CD1c-positive myeloid dendritic cell (primary cell): ENCODE results near the gene USP28.
"Not testable (repeated sequence)": the region's sequence is repeated elsewhere in the genome, so short reads cannot be mapped to it uniquely, and the experiment has no call there.

ENCODE experiments used
- DNase-seq: peaks from one replicate; pipeline ENCODE4 v3.0.0-alpha.2; 2016; ENCODE audit errors: extremely low spot score

USP28 gene

DNA sequence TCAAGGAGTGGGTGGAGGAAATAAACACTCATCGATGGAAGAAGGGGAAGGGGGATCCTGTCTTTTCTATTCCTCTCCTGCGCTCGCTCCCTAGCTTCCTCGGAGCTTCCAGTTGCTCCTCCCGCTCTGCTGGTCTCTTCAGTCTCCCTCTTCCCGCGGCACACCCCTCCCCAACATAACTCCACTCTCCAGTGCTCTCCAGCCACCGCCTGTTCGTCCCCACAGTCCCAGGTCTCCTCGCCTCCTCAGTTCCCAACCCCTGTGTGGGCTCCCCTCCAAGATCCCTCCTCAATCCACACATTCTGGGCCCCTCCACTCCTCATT is 102.3 kb downstream of the USP28 start:
- peak; percentile 14 for DNase-seq

GRCh38 chr11:113771964-113772363 is 103.4 kb downstream of the USP28 start:
- no peak for DNase-seq

DNA sequence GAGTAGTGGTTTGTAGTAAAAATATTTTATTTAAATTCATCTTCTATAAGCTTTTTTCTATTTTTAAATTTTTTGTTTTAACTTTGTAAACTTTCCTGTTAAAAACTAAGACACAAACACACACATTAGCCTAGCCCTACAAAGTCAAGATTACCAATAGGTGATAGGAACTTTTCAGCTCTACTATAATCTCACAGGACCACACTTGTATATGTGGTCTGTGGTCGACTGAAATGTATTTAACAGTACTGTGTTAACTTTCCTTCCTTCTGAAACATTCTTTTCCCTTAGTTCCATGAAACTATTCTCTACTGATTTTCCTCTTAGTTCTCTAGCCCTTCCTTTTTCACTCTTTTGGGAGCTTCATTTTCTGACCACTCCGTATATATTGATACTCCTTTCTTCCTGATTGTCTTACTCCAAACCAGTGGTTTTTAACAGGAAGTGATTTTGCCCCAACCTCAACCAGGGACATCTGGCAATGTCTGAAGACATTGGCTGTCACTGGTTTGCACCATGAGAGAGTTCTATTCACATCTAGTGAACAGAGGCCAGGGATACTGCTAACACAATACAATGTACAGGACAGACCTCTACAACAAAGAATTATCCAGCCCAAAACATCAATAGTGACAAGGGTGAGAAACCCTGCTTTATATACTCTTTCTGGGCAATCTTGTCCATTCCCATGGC is 110.7 kb downstream of the USP28 start:
- DNase-seq: no peak

DNA sequence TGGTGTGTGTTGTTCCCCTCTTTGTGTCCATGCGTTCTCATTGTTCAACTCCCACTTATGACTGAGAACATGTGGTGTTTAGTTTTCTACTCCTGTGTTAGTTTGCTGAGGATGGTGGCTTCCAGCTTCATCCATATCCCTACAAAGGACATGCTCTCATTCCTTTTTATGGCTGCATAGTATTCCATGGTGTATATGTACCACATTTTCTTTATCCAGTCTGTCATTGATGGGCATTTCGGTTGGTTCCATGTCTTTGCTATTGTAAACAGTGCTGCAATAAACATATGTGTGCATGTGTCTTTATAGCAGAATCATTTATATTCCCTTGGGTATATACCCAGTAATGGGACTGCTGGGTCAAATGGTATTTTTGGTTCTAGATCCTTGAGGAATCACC is 112.3 kb downstream of the USP28 start:
- not testable (repeated sequence) for DNase-seq

DNA sequence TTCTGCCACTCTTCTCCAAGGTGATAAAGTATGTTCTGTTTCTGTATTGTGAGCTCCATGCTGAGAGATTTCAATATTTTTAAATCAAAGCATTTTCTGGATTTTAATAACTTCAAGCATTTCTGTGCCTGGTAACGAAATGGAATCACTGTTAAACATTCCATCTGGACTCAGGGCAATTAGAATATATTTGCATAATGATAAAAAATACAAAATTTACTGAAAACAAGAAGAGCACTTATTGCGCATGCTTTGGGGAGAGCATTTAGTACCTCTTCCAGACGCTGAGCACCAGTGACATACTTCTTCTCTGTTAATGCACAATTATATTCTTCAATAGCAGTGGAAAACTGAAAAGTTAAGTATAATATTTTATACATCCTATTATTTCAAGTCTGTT is 115.1 kb downstream of the USP28 start:
- no peak for DNase-seq

- DNase-seq: no peak
Measured at GRCh38 chr11:113752932-113753331, 122.4 kb downstream of the USP28 start.
